HepG2 (cell line): ENCODE measurements around the gene THADA. TPM values are rescaled to one million over a fixed set of nuclear protein-coding genes. Genes with fewer than 3 reads are reported as not detected.
"Not testable (repeated sequence)": the region's sequence is repeated elsewhere in the genome, so short reads cannot be mapped to it uniquely, and the experiment has no call there.

Source experiments
- ATAC-seq: fragments of 200-7000 bp; cut with Tn5 transposase; 3 replicates; pipeline ENCODE4 v1.9.1; 2020; ENCODE audit warnings: mild to moderate bottlenecking, moderate library complexity
- BruUV-seq: library from RNA; stranded (reverse); fragments of 400-500 nt; replicated peaks from 2 replicates; lab custom pipeline; 2021; lab: Mats Ljungman, UMichigan
- CTCF ChIA-PET: fragments of 300-600 bp; formaldehyde crosslinking; extraction: SDS; loops from one replicate; lab custom pipeline; 2021; ENCODE audit warnings: low total read pairs, inconsistent platforms, low intra/inter-chr PET ratio; lab: Yijun Ruan, JAX
- POLR2A ChIA-PET: fragments of 350-600 bp; sonication (Branson Sonifier 250); formaldehyde crosslinking; loops from one replicate; lab custom pipeline; 2020; ENCODE audit warnings: antibody characterized with exemption, inconsistent platforms; lab: Yijun Ruan, JAX
- DNase-seq: peaks from one replicate; pipeline ENCODE4 v3.0.0-alpha.2; 2015; ENCODE audit warnings: low spot score
- FAIRE-seq: peaks from 3 replicates; lab custom pipeline; 2011; peaks lifted over from hg19 to GRCh38; lab: Jason Lieb, UNC
- H2AFZ ChIP-seq: one replicate; pipeline ENCODE4 v1.6.1; 2011; ENCODE audit warnings: low read length, inconsistent platforms
- H3K27ac ChIP-seq: fragments of 300-600 bp; 3 replicates; pipeline ENCODE4 v1.8.0; 2011; ENCODE audit warnings: mixed run types, mild to moderate bottlenecking, mixed read lengths, low read length, inconsistent platforms; ENCODE audit not compliant: insufficient read depth; ENCODE audit errors: extremely low read length
- H3K27me3 ChIP-seq, 2 experiments: fragments of 200-600 bp in 1 of 2; 2 replicates in 1 of 2; 3 replicates in 1 of 2; pipeline versions ENCODE4 v1.6.0 to v1.8.0; 2011; ENCODE audit warnings: low read length in 2 of 2, mild to moderate bottlenecking in 2 of 2, moderate library complexity in 2 of 2, inconsistent platforms in 1 of 2; ENCODE audit not compliant: insufficient read depth in 2 of 2, control insufficient read depth in 1 of 2
- H3K36me3 ChIP-seq, 2 experiments: fragments of 200-600 bp in 1 of 2; replicated peaks in 1 of 2; 2 replicates in 1 of 2; 3 replicates in 1 of 2; pipeline versions ENCODE4 v1.5.1 to v1.8.0; 2011; ENCODE audit warnings: low read length in 2 of 2, inconsistent platforms in 1 of 2; ENCODE audit not compliant: insufficient read depth in 2 of 2, control insufficient read depth in 1 of 2
- H3K4me1 ChIP-seq: 2 replicates; pipeline ENCODE4 v1.5.1; 2012; ENCODE audit warnings: low read length, inconsistent platforms; ENCODE audit not compliant: insufficient read depth
- H3K4me2 ChIP-seq: 2 replicates; pipeline ENCODE4 v1.6.0; 2011; ENCODE audit warnings: low read depth, low read length, inconsistent platforms
- H3K4me3 ChIP-seq, 3 experiments: fragments of 200-600 bp in 1 of 3; sonication (generic), shearing (Covaris generic) in 1 of 3; replicated peaks in 1 of 3; 2 replicates each; pipeline ENCODE4 v1.5.1; 2011 to 2016; ENCODE audit warnings: low read length in 3 of 3, inconsistent platforms in 2 of 3, low read depth in 2 of 3, mild to moderate bottlenecking in 2 of 3, control low read depth in 1 of 3, mixed read lengths in 1 of 3; ENCODE audit not compliant: insufficient read depth in 1 of 3
- H3K79me2 ChIP-seq: one replicate; pipeline ENCODE4 v1.6.1; 2011; ENCODE audit warnings: low read length, inconsistent platforms; ENCODE audit not compliant: insufficient read depth
- H3K9ac ChIP-seq: 2 replicates; pipeline ENCODE4 v1.6.0; 2011; ENCODE audit warnings: mild to moderate bottlenecking, low read depth, low read length, inconsistent platforms; ENCODE audit not compliant: insufficient read depth
- H3K9me3 ChIP-seq: 2 replicates; pipeline ENCODE4 v1.5.1; 2012; ENCODE audit warnings: mild to moderate bottlenecking, low read length
- H4K20me1 ChIP-seq: 2 replicates; pipeline ENCODE4 v1.6.0; 2011; ENCODE audit warnings: inconsistent platforms, mild to moderate bottlenecking, low read length, moderate library complexity; ENCODE audit not compliant: insufficient read depth
- ARNT ChIP-seq: fragments of 450-650 bp; IDR thresholded peaks from 2 replicates; pipeline ENCODE4 v1.6.1; 2017
- DNMT3B ChIP-seq: conservative IDR thresholded peaks from 2 replicates; pipeline ENCODE4 v1.6.1; 2016; ENCODE audit warnings: missing biosample characterization, control low read depth
- MYNN ChIP-seq: sonication (generic); formaldehyde crosslinking; IDR thresholded peaks from 2 replicates; pipeline ENCODE4 v1.4.0; 2020; ENCODE audit warnings: mild to moderate bottlenecking, low read depth, missing genetic modification reagents
- SMYD3 ChIP-seq: sonication (generic); formaldehyde crosslinking; IDR thresholded peaks from 2 replicates; pipeline ENCODE4 v1.8.1; 2023; ENCODE audit warnings: mild to moderate bottlenecking, missing genetic modification reagents
- TFAP4 ChIP-seq: sonication (generic); IDR thresholded peaks from 2 replicates; pipeline ENCODE4 v1.6.1; 2016; ENCODE audit warnings: low read depth, borderline replicate concordance
- ZSCAN22 ChIP-seq: sonication (generic); formaldehyde crosslinking; IDR thresholded peaks from 2 replicates; pipeline ENCODE4 v1.4.0; 2020; ENCODE audit warnings: mild to moderate bottlenecking, missing genetic modification reagents
- WGBS: methylation state at CpG from one replicate; pipeline ENCODE4 v1.1.6; 2017; ENCODE audit warnings: low lambda C conversion rate; 5-methylcytosine and 5-hydroxymethylcytosine counted together
- in situ Hi-C: cut with HindIII; loops from 2 replicates; pipeline ENCODE4 v1.10.0; 2017; ENCODE audit warnings: low pct_unique_long_range_greater_than_20kb; ENCODE audit not compliant: extremely low pct_ligation_motif_present
- intact Hi-C: fragments of 100-400 bp; cut with micrococcal nuclease; formaldehyde crosslinking; loops from one replicate; pipeline ENCODE4 v1.10.0; 2022; ENCODE audit not compliant: unreplicated experiment
- polyA plus RNA-seq, 8 experiments: library from polyadenylated mRNA; depleted of rRNA in 3 of 8; stranded (reverse) in 7 of 8; unstranded in 1 of 8; fragments of >200 nt; fragmentation: Illumina TruSeq in 4 of 8; extraction: Trizol in 4 of 8; gene quantifications; 2 replicates each; pipeline versions ENCODE4 v1.2.1 to v1.2.3, GENCODE V29; 2011 to 2016; ENCODE audit warnings: low read depth in 4 of 8, missing spikeins in 1 of 8, mixed read lengths in 1 of 8; ENCODE audit not compliant: insufficient read depth in 1 of 8
- total RNA-seq, 5 experiments: library from RNA; depleted of rRNA; stranded (reverse); fragments of >200 nt; fragmentation: Illumina TruSeq; extraction: Trizol; gene quantifications; 2 replicates each; pipeline ENCODE4 v1.2.3, GENCODE V29; 2016; ENCODE audit warnings: low read depth in 1 of 5

The THADA gene
- total and polyA plus RNA-seq, 2 of the 13 experiments (the other 11 are each of a cell fraction or from before 2014, with no cell fraction given), result 12.7 to 21.7 TPM

- intact Hi-C loops (no loop called here), in situ Hi-C loops (no loop called here)
- peaks cover 1 to 11% of the 10 kb centered on the region in 2 experiments; a peak in 3 of 5 replicates for H3K36me3 ChIP-seq
- TF ChIP-seq ARNT, result no peak
- no peak for TF ChIP-seq TFAP4
- no peak for TF ChIP-seq DNMT3B (CRISPR knock-in tag)
- TF ChIP-seq ZSCAN22 (CRISPR knock-in tag), result no peak
- TF ChIP-seq SMYD3 (CRISPR knock-in tag), result no peak
- no peak for TF ChIP-seq MYNN
- ChIA-PET POLR2A (no interaction called here), CTCF (no interaction called here)
- no peak overlapping the region for H3K4me3 ChIP-seq
- H3K9ac ChIP-seq, result no peak overlapping the region
- ATAC-seq (no peak), DNase-seq (no peak), FAIRE-seq (no peak)
- no peak overlapping the region for H3K4me2 ChIP-seq
- H4K20me1 ChIP-seq, result no peaks in the 10 kb centered on the region
- 86% methylated on average over 2 of the region's 2 CpGs for WGBS
- H3K27ac ChIP-seq, result no peak overlapping the region
- BruUV-seq, result no TSS peak
- H3K79me2 ChIP-seq, result no peaks in the 10 kb centered on the region
- H3K4me1 ChIP-seq, result peaks cover 26% of the 10 kb centered on the region
- H3K27me3 ChIP-seq, result no peaks in the 10 kb centered on the region
- no peaks in the 10 kb centered on the region for H3K9me3 ChIP-seq
- no peak overlapping the region for H2AFZ ChIP-seq
These were observed 198.4 kb downstream of the THADA start for GRCh38 chr2:43397411-43397810.

GRCh38 chr2:43396344-43396743, 199.5 kb downstream of the THADA start:
- CTCF ChIA-PET, H4K20me1 ChIP-seq, H3K27ac ChIP-seq, in situ Hi-C loops, DNase-seq, ATAC-seq, FAIRE-seq, BruUV-seq, POLR2A ChIA-PET, H2AFZ ChIP-seq, H3K27me3 ChIP-seq, H3K4me2 ChIP-seq, intact Hi-C loops, H3K79me2 ChIP-seq, H3K9ac ChIP-seq, H3K9me3 ChIP-seq, H3K4me3 ChIP-seq: not testable (repeated sequence)
- WGBS, result 98% methylated on average over 8 of the region's 8 CpGs
- H3K36me3 ChIP-seq, result peaks cover 1 to 11% of the 10 kb centered on the region in 2 experiments; a peak in 3 of 5 replicates
- H3K4me1 ChIP-seq, result peaks cover 29% of the 10 kb centered on the region
